HG03064 (cell line): ENCODE measurements around the gene MIPEP.
A peak's percentile ranks its signal among the peaks of the same experiment; 100 is the strongest.
"Not testable (repeated sequence)": the region's sequence is repeated elsewhere in the genome, so short reads cannot be mapped to it uniquely, and the experiment has no call there.

ENCODE experiments used
- ATAC-seq: cut with Tn5 transposase; IDR thresholded peaks from one replicate; pipeline ENCODE4 v1.9.1; 2021; ENCODE audit warnings: low read depth; ENCODE audit not compliant: unreplicated experiment

MIPEP gene

GRCh38 chr13:23778879-23779278 is 110.3 kb downstream of the MIPEP start:
- ATAC-seq, result no peak

- no peak for ATAC-seq
Observed at GRCh38 chr13:23778002-23778652, 111.1 kb downstream of the MIPEP start.

- peak; percentile 22 for ATAC-seq
Observed at GRCh38 chr13:23777575-23777870, 111.7 kb downstream of the MIPEP start.

GRCh38 chr13:23776698-23777574 is 112.3 kb downstream of the MIPEP start:
- ATAC-seq, result peak; percentile 96

GRCh38 chr13:23772717-23773116 is 116.5 kb downstream of the MIPEP start:
- no peak for ATAC-seq

- no peak for ATAC-seq
Observed at GRCh38 chr13:23771956-23772355, 117.2 kb downstream of the MIPEP start.

GRCh38 chr13:23771552-23771951 is 117.6 kb downstream of the MIPEP start:
- peak; percentile 89 for ATAC-seq

- ATAC-seq, result no peak
Observed at GRCh38 chr13:23770973-23771372, 118.2 kb downstream of the MIPEP start.

GRCh38 chr13:23770428-23770827 is 118.8 kb downstream of the MIPEP start:
- ATAC-seq, result no peak

- no peak for ATAC-seq
Observed at GRCh38 chr13:23769401-23769800, 119.8 kb downstream of the MIPEP start.

GRCh38 chr13:23767838-23768237 is 121.4 kb downstream of the MIPEP start:
- ATAC-seq, result no peak

- ATAC-seq, result no peak
Observed at GRCh38 chr13:23766939-23767338, 122.3 kb downstream of the MIPEP start.

GRCh38 chr13:23766283-23766682 is 122.9 kb downstream of the MIPEP start:
- no peak for ATAC-seq

- no peak for ATAC-seq
Observed at GRCh38 chr13:23765531-23765930, 123.7 kb downstream of the MIPEP start.

GRCh38 chr13:23763318-23763717 is 125.9 kb downstream of the MIPEP start:
- ATAC-seq, result no peak

GRCh38 chr13:23761760-23762159 is 127.4 kb downstream of the MIPEP start:
- ATAC-seq, result not testable (repeated sequence)

- ATAC-seq, result no peak
Observed at GRCh38 chr13:23760000-23760399, 129.2 kb downstream of the MIPEP start.

GRCh38 chr13:23758798-23759527 is 130.2 kb downstream of the MIPEP start:
- no peak for ATAC-seq

GRCh38 chr13:23754997-23755396 is 134.2 kb downstream of the MIPEP start:
- no peak for ATAC-seq

GRCh38 chr13:23754506-23754905 is 134.7 kb downstream of the MIPEP start:
- no peak for ATAC-seq

GRCh38 chr13:23753458-23753857 is 135.7 kb downstream of the MIPEP start:
- no peak for ATAC-seq
